Heart left ventricle (tissue), 13 donors: ENCODE measurements around the gene NAALADL2.

Source experiments
- POLR2A ChIP-seq, 2 donors: fragments of 450-650 bp; IDR thresholded peaks; one replicate each; pipeline ENCODE4 v1.6.1; 2017; ENCODE audit warnings: antibody characterized with exemption in 2 of 2, mild to moderate bottlenecking in 2 of 2, moderate library complexity in 2 of 2
- TF ChIP-seq, protein P1 (sequence below), 12 donors: fragments of 200-600 bp; sonication (generic) in 4 of 12; IDR thresholded peaks; one replicate each; pipeline versions ENCODE4 v1.5.0 to v1.8.0; 2018 to 2022; ENCODE audit warnings: antibody characterized with exemption in 12 of 12, mild to moderate bottlenecking in 5 of 12
- donor health status: ischemic (EF 13 %, LVEDD 7.1; RV severe dilation, severe dysfunction).
- donor health status: DM: no; HTN: yes; CAD: no.
- donor health status: DM: no; HTN: no; CAD: no.
- donor health status: ischemic (EF 25% LVEDD 6.9; RV normal size, moderate dysfunction).
- donor health status: ischemic (EF 25% LVEDD 5.7; RV mildly dilated, moderate dysfunction).
- donor health status: ischemic (EF 35%, LVEDD 5.7; RV mildly dilated, moderate dysfunction).
- donor health status: nonischemic (EF 11% LVEDD 7.7; RV severe dilation, severe dysfunction).
- donor health status: DM: yes; HTN: yes; CAD: no.
- donor health status: PGD.
- donor health status: ischemic (EF 29% LVEDD 5.4; RV normal size, mild dysfunction).
- donor health status: nonischemic (EF 23%, LVEDD 6.1; RV moderate dilation, normal function).

DNA sequence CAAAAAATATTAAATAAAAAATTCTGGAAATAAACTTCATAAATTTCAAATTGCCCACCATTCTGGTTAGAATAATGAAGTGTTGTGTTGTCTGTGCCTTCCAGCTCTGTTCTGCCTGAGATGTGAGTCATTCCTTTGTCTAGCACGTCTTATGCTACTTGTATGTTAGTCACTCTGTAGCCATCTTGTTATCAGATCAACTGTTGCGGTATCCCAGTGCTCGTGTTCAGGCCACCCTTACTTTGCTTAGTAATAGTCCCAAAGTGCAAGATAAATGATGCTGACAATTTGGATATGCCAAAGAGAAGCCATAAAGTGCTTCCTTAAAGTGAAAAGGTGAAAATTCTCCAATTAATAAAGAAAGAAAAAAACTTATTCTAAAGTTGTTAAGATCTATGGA is 527.5 kb downstream of the NAALADL2 start:
- no peak for TF ChIP-seq POLR2A (IDR thresholded peaks at IDR 0.05)
- TF ChIP-seq, protein P1, sequence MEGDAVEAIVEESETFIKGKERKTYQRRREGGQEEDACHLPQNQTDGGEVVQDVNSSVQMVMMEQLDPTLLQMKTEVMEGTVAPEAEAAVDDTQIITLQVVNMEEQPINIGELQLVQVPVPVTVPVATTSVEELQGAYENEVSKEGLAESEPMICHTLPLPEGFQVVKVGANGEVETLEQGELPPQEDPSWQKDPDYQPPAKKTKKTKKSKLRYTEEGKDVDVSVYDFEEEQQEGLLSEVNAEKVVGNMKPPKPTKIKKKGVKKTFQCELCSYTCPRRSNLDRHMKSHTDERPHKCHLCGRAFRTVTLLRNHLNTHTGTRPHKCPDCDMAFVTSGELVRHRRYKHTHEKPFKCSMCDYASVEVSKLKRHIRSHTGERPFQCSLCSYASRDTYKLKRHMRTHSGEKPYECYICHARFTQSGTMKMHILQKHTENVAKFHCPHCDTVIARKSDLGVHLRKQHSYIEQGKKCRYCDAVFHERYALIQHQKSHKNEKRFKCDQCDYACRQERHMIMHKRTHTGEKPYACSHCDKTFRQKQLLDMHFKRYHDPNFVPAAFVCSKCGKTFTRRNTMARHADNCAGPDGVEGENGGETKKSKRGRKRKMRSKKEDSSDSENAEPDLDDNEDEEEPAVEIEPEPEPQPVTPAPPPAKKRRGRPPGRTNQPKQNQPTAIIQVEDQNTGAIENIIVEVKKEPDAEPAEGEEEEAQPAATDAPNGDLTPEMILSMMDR (IDR thresholded peaks at IDR 0.05): no peak
